ENCODE data around the gene PRDX2.

Gene PRDX2

DNA sequence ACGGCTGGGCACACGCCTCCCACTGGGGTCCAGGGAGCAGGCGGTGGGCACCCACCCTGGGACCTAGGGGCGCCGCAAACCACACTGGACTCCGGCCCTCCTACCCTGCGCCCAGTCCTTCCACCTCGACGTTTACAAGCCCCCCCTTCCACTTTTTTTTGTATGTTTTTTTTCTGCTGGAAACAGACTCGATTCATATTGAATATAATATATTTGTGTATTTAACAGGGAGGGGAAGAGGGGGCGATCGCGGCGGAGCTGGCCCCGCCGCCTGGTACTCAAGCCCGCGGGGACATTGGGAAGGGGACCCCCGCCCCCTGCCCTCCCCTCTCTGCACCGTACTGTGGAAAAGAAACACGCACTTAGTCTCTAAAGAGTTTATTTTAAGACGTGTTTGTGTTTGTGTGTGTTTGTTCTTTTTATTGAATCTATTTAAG, 8.7 kb downstream of the PRDX2 start:
- no peak for DNase-seq (ENCODE audit: low read depth in 2 of 2, low spot score in 1 of 2)

DNA sequence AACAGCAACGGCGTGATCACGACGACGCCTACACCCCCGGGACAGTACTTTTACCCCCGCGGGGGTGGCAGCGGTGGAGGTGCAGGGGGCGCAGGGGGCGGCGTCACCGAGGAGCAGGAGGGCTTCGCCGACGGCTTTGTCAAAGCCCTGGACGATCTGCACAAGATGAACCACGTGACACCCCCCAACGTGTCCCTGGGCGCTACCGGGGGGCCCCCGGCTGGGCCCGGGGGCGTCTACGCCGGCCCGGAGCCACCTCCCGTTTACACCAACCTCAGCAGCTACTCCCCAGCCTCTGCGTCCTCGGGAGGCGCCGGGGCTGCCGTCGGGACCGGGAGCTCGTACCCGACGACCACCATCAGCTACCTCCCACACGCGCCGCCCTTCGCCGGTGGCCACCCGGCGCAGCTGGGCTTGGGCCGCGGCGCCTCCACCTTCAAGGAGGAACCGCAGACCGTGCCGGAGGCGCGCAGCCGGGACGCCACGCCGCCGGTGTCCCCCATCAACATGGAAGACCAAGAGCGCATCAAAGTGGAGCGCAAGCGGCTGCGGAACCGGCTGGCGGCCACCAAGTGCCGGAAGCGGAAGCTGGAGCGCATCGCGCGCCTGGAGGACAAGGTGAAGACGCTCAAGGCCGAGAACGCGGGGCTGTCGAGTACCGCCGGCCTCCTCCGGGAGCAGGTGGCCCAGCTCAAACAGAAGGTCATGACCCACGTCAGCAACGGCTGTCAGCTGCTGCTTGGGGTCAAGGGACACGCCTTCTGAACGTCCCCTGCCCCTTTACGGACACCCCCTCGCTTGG, 9.3 kb downstream of the PRDX2 start:
- peak in 1 of 2 donors; percentile 76 for DNase-seq (ENCODE audit: low read depth in 2 of 2, low spot score in 1 of 2)

DNA sequence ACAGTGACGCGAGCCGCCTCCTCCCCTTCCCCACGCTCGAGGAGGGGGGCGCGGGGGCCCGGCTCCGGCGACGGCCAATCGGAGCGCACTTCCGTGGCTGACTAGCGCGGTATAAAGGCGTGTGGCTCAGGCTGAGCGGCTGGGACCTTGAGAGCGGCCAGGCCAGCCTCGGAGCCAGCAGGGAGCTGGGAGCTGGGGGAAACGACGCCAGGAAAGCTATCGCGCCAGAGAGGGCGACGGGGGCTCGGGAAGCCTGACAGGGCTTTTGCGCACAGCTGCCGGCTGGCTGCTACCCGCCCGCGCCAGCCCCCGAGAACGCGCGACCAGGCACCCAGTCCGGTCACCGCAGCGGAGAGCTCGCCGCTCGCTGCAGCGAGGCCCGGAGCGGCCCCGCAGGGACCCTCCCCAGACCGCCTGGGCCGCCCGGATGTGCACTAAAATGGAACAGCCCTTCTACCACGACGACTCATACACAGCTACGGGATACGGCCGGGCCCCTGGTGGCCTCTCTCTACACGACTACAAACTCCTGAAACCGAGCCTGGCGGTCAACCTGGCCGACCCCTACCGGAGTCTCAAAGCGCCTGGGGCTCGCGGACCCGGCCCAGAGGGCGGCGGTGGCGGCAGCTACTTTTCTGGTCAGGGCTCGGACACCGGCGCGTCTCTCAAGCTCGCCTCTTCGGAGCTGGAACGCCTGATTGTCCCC, 10.1 kb downstream of the PRDX2 start, which contains the start of gene JUNB:
TSS of gene JUNB (plus strand) at position 142 of the 706 bp plus-strand sequence. CDS start at position 428, 286 bp downstream.
- DNase-seq (ENCODE audit: low read depth in 2 of 2, low spot score in 1 of 2), result peak; percentile 85 to 95

DNA sequence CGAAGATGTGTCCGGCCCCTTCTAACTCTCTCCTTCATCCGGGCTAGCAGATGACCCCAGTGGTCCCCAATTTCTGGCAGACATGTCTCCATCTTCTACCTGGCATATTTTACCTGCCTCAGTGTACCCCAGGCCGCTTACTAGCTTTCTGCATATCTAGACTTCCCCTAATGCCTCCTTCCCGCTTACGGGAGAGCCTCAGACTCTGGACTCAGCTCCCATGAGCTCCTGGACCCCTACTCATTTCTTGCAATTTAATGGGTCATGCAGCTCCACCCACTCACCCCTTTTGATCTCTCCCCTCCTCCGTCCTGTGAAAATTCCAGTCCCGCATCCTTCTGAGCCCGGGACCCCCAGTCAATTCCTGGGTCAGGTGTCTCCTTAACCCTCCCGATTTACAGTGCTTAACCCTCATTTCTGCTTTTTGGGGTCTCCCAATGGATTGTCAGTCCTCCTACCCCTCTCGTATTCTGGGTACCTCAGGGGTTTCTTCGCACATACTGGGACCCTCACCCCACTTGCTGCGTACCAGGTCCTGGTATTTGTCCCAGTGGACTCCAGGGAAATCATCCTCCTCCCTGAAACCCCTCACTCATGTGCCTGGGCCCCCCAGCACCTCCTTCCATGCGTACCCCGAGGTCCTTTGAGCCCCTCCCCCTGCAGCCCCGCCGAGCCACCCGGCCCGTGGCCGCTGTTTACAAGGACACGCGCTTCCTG, 10.8 kb downstream of the PRDX2 start:
- DNase-seq (ENCODE audit: low read depth in 2 of 2, low spot score in 1 of 2), result no peak

GRCh38 chr19:12789904-12790619, 11.5 kb downstream of the PRDX2 start:
- DNase-seq (ENCODE audit: low read depth in 2 of 2, low spot score in 1 of 2), result peak in 1 of 2 donors; percentile 86

GRCh38 chr19:12789098-12789903, 12.3 kb downstream of the PRDX2 start:
- no peak for DNase-seq (ENCODE audit: low read depth in 2 of 2, low spot score in 1 of 2)

DNA sequence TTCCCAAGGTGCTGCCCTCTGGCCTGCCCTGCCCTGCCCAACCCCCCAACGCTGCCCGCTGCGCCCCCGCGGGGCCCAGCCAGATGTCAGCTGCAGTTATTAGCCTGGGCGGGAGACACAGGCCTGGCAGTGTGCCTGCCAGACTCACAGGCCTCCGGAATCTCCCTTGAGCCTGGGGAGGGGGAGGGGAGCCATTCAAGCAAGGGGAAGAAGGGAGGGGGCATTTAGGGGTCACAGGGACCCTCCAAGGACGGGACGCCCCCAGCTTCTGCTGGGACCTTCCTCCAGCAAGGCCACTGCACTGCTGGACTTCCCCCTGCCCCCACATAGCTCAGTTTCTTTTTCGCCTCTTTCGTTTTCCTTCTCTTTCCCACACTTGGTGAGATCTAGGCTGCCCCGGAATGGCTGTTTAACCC, 12.9 kb downstream of the PRDX2 start:
- DNase-seq (ENCODE audit: low read depth in 2 of 2, low spot score in 1 of 2), result no peak

GRCh38 chr19:12788042-12788681, 13.4 kb downstream of the PRDX2 start:
- DNase-seq (ENCODE audit: low read depth in 2 of 2, low spot score in 1 of 2), result no peak

DNA sequence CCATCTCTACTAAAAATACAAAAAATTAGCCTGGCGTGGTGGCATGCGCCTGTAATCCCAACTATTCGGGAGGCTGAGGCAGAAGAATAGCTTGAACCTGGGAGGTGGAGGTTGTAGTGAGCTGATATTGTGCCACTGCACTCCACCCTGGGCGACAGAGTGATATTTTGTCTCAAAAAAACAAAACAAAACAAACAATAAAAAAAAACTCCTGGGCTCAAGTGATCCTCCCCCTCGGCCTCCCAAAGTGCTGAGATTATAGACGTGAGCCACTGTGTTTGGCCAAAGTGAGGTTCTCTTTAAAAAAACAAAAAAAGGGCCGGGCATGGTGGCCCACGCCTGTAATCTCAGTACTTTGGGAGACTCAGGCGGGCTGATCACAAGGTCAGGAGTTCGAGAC, 14.1 kb downstream of the PRDX2 start:
- DNase-seq (ENCODE audit: low read depth in 2 of 2, low spot score in 1 of 2), result no peak

GRCh38 chr19:12786952-12787351, 14.6 kb downstream of the PRDX2 start:
- DNase-seq (ENCODE audit: low read depth in 2 of 2, low spot score in 1 of 2), result no peak

DNA sequence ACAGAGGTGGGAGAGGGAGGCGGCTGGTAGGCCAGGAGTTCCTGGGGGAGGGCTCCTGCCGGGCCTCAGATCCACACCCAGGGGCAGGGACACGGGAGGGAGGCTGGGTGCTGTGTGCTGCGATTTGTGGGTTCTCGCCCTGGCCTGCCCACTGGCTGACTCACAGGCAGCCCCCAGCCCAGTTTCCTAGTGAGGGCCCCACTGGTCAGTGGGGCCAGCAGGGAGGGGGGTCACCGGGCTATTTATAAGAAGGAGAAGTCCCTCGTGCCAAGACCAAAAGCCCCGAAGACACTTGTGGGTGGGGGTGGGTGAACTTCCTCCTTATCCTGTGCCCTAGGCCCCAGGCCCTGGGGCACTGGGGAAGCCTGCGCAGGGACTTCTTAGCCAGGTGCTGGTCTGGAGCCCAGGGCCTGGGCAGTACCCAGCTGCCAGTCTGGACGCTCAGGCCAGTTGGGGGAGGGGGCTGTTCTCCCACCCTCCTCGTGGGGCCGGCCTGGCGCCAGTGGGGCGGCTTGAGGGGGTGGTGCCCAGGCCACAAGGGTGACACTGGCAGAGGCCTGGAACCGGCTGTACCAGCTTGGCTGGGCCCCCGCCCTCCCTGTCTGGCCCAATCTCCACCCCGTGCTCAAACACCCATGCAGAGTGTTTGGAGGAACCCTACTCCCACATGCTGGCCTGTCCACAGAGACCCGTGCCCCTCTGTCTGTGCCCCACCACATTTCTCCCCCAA, 15.3 kb downstream of the PRDX2 start:
- DNase-seq (ENCODE audit: low read depth in 2 of 2, low spot score in 1 of 2), result no peak

- DNase-seq (ENCODE audit: low read depth in 2 of 2, low spot score in 1 of 2), result no peak
Observed at GRCh38 chr19:12785431-12786031, 16.1 kb downstream of the PRDX2 start.

DNA sequence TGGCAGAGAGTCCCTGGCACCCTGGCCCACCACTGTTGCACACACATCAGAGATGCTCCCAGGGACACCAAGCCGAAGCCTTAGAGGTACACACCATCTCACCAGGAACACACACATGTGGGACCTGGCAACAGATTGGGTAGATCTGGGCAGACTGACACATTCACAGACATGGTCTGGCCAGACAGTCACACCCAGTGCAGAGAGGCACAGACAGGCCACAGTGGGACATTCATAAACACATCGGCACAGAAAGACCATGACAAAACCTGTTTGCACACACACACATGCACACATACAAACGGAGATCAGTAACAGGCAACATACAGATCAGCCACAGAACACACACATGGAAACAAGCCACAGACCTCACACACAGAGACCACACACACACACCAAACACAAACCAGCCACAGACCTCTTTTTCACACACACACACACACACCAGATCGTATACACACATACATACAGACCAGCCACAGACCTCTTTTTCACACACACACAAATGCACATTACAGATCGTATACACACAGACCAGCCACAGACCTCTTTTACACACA, 16.6 kb downstream of the PRDX2 start:
- DNase-seq (ENCODE audit: low read depth in 2 of 2, low spot score in 1 of 2), result no peak

- DNase-seq (ENCODE audit: low read depth in 2 of 2, low spot score in 1 of 2), result no peak
Observed at GRCh38 chr19:12784394-12784870, 17.2 kb downstream of the PRDX2 start.

- no peak for DNase-seq (ENCODE audit: low read depth in 2 of 2, low spot score in 1 of 2)
Observed at GRCh38 chr19:12783849-12784393, 17.7 kb downstream of the PRDX2 start.

DNA sequence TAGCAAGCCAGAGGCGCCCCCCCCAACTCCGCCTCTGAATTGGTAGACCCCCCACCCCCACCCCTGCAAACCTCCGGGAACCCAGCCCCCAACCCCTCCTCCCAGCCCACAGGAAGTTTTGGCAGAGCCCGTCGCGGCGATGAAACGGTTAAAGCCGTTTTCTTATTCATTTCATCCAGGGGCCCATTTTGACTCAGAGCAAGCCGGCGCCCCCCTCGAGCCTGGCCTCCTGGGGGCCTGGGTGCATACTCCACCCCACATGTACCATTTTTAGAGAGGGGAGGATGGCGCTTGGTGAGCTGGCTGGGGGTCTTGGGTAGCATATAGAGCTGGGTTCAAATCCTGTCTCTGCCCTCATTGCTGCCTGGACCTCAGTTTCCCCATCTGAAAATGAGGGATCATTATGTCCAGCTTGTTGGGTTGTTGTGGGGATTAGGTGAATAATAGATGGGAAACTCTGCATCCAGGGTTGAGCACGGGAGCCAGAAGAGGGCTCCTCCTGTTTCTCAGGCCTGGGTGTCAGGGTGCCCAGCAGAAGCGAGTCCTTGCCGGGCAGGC, 18.2 kb downstream of the PRDX2 start:
- DNase-seq (ENCODE audit: low read depth in 2 of 2, low spot score in 1 of 2), result no peak

DNA sequence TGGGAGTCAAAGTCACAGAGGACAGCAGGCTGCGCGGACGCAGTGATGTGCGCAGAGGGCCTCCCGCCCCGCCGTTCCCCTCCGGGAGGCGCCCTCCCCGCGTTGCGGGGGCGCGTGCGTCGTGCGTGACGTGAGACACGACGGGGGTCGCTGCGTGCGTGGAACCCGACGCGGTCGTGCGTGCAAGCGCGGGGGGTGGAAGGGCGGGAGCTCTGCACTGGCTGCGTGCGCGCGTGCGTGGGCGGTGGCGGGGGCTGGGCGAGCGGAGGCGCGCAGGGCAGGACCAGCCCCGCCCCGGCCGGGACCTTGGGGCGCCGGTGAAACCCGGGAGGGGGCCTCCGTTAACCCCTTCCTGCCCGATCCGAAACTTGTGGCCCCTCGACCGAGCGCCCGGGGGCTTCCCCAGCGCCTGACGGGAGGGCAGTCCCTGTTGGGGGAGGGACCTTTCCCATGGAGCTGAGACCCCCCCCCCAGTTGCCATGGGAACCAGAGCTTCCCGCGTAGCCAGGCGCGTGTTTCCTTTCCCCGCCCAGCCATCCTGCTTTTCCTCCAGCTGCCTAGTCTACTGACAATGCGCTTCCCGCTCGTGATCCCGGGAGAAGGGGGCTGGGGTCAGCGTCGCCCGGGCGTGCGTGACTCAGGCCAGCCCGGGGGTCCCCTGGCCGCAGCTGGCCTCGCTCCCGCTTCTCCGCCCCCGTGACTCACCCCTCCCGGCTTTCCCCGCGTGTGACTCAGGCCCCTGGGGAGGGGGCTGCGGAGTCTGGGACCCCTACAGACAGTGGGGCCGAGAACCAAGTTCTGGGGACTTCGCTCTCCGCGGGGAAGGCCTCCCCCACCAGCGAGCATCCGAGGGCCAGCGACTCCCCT, 18.9 kb downstream of the PRDX2 start:
- peak; percentile 74 to 85 for DNase-seq (ENCODE audit: low read depth in 2 of 2, low spot score in 1 of 2)
